ENCODE data around the gene METTL3.

DNA sequence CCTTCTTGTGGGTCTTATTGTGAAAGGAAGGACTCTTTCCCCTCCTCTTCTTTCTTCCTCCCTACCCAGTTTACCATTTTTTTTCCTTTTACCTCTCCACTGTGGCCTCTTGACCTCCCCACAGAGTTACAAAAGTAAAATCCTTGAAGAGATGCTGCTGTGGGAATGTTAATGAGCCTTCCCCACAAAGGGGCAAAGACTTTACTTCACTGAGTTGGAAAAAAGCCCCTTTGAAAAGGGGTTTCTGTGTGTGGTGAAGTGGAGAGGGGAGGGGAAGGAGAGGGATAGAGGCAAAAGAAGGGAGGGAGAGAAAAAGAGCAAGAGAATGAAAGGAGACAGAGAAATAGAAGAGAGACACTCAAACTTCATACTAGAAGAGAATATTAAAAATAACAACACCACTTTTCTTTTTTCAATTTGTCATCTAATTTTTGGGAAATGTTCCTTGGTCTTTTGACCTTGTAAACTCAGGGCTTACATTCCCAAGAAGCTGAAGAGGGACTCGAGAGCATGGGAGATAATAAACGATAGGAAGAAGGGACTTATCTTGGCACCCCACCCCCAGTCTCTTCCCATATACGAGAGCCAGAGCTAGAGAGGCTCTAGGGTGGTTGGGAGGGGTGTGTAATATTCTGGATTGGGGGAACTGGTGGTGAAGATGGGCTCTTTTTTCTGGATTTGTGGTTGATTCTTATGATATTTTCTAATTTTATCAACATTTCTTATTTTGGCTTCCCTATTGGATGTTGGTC lies 28.2 kb upstream of the METTL3 start:
- TF ChIP-seq, protein P1, sequence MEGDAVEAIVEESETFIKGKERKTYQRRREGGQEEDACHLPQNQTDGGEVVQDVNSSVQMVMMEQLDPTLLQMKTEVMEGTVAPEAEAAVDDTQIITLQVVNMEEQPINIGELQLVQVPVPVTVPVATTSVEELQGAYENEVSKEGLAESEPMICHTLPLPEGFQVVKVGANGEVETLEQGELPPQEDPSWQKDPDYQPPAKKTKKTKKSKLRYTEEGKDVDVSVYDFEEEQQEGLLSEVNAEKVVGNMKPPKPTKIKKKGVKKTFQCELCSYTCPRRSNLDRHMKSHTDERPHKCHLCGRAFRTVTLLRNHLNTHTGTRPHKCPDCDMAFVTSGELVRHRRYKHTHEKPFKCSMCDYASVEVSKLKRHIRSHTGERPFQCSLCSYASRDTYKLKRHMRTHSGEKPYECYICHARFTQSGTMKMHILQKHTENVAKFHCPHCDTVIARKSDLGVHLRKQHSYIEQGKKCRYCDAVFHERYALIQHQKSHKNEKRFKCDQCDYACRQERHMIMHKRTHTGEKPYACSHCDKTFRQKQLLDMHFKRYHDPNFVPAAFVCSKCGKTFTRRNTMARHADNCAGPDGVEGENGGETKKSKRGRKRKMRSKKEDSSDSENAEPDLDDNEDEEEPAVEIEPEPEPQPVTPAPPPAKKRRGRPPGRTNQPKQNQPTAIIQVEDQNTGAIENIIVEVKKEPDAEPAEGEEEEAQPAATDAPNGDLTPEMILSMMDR (IDR thresholded peaks at IDR 0.05; ENCODE audit: insufficient read depth, low read length, poor library complexity, severe bottlenecking): no peak
- TF ChIP-seq EZH2phosphoT487 (conservative IDR thresholded peaks at IDR 0.05; ENCODE audit: low read length): no peak
